HG03439 (cell line): ENCODE measurements around the gene NLRP6.

ENCODE experiments used
- ATAC-seq: cut with Tn5 transposase; IDR thresholded peaks from one replicate; pipeline ENCODE4 v1.9.1; 2021; ENCODE audit warnings: mild to moderate bottlenecking, moderate library complexity; ENCODE audit not compliant: unreplicated experiment

NLRP6 gene

DNA sequence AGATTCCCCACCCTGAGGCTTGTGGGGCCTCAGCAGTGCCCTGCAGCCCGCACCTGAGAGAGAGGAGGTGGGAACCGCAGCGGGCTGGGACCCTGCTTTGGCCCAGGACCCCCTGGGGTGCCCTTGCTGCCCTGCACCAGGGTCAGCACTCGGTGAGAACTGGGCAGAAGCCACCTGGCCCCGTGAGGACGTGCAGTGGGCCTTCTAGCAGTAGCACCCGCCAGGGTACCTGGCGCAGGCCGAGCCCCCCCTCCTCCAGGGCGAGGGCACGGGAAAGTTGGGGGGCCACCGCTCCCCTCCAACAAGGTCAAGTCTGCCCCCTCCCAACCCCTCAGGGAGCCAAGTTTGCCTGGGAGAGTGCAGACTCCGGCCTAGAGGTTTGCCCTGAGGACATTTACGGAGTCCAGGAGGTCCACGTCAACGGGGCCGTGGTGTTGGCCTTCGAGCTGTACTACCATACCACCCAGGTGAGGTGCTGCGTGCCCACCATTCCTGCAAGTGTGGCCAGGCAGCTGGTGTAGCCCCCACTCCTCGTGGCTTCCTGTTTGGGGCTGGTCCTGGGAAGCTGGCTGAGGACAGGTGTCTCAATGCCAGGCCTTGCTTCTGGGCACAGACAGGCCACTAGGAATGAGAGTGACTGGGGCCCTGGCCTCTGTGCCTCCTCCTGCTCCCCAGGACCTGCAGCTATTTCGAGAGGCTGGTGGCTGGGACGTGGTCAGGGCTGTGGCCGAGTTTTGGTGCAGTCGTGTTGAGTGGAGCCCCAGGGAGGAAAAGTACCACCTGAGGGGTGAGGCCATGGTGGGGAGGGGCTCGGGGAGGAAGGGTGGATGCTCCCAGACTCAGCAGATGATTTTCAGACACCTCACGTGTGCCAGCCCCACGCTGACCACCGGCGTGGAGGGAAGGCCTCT, 14.3 kb downstream of the NLRP6 start:
- no peak for ATAC-seq

DNA sequence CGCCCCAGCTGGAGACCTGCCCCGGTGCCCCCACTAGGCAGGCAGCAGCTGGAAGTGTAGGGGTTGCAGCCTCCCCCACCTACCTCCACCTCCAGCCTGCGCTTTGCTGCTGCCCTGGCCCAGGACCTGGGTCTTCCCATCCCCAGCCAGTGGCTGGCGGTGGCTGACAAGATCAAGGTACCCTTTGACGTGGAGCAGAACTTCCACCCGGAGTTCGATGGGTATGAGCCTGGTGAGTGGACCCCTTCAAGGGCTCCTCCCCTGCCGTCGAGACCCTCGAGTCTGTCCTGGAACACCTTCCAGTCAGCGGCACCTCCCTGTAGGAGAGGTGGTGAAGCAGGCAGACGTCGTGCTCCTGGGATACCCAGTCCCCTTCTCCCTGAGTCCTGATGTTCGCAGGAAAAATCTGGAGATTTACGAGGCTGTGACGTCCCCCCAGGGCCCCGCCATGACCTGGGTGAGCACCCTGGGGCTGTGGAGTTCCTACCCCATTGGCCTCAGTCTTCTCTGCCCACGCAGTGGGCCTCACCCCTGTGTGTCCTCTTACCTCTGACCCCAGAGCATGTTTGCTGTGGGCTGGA, 15.2 kb downstream of the NLRP6 start:
- ATAC-seq: no peak

DNA sequence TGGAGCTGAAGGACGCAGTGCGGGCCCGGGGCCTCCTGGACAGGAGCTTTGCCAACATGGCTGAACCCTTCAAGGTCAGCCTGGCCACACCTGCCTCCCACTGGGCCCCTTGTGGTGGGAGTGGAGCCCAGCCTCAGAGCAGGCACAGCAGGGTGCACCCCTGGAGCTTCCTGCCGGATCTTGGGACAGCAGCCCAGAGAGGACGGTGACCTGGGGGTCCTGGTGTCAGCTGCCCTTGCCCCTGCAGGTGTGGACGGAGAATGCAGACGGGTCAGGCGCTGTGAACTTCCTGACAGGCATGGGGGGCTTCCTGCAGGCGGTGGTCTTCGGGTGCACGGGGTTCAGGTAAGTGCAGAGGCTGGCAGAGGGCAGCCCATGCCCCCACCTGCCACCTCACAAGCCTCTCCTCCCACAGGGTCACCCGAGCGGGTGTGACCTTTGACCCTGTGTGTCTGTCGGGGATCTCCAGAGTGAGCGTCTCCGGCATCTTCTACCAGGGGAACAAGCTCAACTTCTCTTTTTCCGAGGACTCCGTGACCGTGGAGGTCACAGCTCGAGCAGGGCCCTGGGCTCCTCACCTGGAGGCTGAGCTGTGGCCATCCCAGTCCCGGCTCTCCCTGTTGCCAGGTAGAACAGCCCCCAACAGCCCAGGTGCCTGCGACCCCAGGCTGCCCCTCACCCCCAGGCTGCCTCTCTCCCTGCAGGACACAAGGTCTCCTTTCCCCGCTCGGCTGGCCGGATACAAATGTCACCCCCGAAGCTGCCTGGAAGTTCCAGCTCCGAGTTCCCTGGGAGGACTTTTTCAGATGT, 15.8 kb downstream of the NLRP6 start:
- ATAC-seq: no peak

DNA sequence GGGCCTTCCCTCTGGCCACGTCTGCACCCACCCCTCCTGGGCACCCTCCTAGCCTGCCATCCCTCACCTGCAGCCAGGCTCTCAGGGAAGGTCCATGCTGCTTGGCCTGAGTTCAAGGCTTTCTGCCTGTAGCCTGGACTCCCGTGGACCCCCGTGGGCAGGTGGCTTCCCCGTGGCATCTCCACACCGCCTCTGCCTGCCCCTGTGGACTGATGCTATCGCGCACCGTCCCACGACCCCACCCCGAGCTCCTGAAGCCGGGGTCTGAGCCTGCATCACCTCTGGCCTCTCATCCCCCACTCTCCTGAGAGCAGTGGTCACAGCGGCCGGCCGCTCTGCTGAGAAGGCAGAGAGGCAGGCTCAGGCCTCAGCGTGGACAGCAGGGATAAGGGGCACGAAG, 16.6 kb downstream of the NLRP6 start:
- ATAC-seq: no peak

DNA sequence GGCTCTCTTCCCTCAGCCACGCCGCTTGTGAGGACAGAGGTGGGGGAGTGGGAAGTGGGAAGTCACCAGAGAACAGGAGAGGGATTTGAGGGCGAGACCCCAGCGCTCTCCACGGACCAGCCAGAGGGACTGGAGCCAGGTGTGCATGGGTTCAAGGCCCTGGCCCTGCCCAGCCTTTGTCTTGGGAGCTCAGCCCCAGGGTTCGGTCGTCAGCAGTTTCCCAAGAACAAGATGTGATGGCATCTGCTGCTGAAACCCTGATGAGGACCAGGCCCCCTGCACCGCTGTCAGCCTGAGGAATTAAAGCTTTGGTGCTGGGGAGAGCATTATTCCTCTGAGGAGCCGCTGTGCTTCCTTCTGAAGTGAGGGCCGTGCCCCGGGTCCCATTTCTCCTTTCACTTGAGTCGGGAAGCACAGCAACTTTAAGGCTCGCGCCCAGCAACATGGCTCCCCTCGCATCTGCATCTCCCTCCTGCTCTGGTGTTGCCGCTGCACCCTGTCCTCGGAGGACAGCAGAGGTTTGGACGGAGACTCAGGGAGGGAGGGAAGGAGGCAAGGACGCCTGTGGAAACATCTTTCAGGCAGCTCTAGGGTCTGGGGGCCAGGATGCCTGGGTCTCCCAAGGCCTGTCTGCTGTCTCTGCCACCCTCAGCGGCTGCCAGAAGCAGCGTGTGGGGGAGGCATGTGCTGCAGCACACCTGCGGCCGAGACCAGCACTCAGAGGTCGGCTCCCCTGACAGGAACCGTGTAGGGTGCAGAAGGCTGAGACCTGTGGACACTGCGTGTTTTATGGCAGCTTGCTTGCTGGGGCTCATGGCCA, 17.4 kb downstream of the NLRP6 start:
- ATAC-seq: no peak

DNA sequence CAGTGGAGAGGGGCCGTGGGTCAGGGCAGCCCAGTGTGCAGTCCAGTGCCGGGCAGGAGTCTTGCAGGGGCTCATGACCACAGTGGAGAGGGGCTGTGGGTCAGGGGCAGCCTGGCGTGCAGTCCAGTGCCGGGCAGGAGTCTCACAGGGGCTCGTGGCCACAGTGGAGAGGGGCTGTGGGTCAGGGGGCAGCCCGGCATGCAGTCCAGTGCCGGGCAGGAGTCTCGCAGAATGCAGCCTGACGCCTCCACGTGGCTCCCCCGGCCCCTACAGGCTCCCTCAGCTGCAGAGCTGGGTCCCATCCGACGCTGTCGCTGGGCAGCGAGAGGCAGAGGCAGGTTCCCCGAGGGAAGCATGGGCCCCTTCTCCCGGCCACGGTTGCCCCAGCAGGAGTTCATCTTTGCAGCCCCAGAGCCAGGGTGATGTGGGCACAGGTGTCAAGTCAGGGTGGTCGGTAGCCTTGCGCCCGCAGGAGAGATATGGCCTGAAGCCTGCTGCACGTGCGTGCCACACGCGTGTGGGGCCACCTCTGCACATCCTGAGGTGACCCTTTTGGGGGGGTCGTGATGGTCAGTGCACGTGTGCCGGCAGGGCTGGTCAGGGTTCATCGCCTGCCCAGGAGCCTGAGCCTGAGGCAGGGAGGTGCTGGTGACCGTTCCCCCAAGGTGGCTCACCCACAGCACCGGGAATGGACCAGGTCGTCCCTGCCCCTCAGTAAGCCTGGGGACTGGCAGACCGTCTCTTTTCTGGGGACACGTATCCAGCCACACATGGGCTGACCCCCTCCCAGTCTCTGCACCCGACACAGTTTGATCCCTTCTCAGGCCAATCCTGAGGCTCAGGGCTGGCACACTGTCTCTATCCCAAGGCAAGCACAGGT, 18.2 kb downstream of the NLRP6 start:
- ATAC-seq: no peak

DNA sequence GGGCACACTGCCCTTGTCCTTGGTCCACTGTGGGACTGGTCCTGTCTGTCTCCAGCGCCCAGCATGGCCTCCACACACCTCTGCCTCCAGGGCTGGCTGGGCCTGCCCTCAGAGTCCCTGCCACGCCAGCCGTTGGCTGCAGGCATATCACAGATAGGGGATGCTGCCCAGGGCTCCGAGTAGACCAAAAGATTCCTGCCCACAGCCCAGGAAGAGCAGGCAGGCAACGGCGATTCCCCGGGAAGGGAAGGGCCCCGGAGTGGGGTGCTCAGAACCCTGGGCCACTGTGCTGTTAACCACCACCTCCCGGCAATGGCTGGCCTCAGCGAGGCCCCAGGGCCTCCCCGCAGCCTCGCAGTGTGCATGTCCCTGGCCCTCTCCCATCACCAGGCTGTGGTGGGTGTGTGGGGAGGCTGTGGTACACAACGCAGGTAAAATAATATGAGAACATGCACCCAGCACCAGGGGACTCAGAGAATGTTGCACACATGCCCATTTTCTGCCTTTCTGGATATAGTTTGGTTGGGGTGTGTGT, 18.9 kb downstream of the NLRP6 start:
- no peak for ATAC-seq

DNA sequence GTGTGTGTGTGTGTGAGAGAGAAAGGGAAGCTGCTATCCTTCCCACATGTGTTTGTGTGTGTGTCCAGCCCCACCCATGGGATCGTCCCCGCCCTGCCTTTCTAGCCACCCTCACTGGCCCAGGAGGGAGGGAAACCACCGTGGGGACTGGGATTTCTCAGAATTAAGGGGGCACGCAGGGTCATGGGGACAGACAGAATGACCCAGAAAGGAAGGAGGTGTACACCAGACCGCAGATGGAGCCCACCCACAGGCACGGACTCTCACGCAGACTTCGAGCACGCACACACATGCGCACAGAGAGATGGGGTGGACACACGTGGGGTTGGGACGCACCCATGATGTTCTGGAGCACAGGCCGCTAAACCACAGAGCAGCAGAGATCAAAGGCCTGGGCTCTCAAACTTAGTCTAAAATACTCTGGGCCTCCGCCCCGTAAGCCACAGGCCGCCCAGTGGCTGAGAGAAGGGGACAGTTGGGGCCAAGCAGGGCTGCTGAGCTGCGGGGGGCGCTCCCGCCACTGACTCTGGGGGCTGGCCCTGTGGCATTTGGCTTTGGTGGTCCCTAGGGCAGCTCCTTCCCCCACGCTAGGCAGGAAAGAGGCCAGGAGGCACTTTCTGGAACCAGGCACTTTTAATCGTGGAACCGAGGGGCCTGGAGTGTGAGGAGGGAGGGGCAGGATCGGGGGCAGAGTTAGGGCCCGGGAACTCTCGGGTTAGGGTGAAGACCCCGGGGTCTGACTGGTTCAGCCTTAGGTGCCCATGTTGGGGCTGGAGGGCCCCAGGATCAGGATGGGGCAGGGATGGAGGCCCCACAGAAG, 19.6 kb downstream of the NLRP6 start:
- ATAC-seq: no peak

DNA sequence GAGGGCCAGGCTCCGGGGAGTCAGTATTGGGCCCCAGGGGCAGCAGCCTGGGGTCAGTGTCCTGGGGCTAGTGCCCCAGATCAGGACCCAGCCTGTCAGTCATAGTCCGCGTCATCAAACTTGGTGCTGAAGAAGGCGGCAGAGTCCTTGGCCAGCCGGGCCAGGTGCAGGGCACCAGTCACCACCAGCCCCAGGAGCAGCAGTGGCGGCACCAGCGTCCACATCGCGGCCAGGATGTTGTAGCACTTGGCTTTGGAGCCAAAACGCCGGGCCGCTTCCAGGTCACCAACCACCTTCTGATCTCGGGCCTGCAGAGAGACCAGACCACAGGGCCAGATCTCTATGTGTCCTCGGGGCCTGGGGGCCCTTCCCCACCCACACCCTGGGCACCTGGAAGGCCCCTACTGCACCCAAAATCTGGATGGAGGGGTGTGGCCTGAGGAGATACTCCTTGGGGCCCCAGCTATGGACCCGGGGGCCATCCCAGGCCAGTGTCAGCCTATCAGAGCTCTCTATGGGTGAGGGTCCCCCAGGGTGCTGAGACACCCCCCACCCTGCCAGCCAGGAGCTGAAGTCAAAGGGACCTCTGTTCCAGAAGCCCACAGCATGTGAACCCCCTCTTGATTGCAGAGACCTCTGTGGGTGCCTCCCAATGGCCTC, 20.3 kb downstream of the NLRP6 start:
- no peak for ATAC-seq

DNA sequence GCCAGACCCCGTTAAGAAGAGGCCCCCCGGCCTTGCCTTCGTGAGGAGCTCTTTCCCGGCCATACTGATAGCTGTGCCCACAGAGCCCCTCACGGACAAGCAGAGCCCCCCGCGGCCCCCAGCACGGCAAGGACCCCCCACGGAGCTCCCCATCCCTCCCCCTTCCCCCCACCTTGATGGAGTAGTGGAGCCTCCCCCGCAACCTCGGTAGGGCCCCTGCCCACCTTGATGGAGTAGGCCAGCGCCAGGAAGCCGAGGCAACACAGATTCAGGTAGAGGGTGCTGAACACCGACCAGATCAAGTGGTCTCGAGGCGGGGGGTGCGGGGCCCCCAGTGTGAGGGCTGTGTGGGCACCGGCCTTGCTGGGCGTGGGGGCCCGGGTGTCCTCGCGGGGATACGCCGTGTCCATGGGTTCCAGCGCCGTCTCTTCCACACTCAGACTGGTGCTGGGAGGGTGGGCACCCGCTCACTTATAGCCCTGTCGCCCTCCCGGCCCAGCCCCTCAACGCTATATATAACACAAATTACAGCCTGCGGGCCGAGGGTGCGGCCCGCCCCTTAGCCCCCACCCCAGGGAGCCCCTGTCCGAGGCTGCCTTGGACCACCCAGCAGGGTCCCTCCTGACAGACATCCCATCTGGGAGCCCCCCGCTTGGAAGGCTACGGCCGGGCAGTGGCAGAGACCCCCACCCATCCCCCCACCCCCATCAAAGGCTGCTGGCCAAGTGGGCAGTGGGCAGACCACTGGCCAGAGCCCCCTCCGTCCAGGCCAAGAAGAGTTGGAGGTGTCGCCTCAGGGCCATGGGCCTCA, 21.1 kb downstream of the NLRP6 start, which contains the start of gene IFITM5:
Gene IFITM5 (minus strand): TSS at position 446 of the 811 bp plus-strand sequence. CDS start 36 bp downstream, at position 410.
- no peak for ATAC-seq

DNA sequence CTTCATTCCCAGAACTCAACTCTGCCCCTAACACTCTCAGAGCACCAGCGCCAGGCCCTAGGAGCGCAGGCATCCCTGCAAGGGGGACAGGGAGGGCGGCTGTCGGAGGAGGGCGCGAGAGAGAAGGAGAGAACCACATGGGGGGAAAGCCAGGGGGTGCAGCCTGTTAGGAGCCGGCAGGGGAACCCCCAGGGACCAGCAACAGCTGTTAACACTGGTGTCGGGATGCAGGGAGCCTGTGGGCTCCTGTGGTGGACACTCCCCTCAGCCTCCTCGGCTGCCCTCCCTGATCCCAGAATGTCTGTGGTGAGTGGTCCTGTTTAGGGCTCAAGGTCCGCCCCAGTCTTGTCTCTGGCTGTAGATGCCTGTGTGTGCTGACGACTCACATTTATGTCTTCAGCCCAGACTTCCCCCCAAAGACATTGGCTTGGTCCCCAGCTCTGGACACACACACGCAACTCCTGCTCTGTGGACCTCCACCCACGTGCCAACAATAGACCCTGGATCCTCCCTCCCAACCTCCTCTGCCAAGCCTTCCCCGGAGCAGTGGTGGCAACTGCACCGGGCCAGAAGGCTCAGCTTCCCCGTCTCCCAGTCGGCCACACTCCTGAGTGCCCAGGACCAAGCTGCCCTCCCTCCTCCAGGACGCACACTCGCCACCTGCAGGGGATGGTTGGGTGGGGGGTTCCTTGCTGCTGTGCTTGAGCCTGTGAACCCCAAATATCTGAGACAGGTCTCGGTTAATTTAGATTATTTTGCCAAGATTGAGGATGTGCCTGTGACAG, 21.9 kb downstream of the NLRP6 start:
- no peak for ATAC-seq

DNA sequence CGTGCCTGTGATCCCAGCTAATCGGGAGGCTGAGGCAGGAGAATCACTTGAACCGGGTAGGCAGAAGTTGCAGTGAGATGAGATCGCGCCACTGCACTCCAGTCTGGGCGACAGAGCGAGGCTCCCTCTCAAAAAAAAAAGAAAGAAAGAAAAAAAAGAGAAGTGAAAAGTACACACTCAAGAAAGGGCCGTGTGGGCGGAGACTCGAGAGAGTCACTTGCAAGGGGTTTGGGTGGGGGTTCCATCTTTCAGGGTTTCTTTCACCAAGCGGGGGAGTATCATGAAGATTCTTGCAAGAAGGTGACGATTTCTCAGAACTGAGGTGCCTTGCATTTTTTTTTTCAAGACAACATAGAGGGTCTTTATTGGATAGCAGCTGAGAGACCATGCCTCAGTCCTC, 25.2 kb downstream of the NLRP6 start:
- ATAC-seq: no peak

DNA sequence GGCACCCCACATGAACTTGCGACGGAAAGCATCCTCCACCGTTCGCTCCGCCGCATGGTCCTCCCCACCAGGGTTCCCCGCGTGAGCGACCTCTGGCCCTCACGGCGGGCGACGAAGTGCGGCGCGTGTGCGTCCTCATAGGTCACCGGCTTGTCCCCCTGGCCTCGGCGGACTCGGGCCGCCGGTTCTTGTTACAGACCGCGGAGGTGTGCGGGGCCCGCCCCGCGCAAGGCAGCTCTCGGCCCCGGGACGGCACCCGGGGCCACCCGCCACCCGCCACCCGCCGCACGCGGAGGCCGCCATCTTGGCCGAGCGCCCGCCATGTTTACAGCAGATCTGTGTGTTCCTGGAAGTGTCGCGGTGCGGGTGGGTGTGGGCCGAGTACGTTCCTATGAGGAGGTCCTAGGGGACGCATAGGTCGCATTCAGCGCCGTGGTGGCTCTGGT, 25.9 kb downstream of the NLRP6 start:
- no peak for ATAC-seq

DNA sequence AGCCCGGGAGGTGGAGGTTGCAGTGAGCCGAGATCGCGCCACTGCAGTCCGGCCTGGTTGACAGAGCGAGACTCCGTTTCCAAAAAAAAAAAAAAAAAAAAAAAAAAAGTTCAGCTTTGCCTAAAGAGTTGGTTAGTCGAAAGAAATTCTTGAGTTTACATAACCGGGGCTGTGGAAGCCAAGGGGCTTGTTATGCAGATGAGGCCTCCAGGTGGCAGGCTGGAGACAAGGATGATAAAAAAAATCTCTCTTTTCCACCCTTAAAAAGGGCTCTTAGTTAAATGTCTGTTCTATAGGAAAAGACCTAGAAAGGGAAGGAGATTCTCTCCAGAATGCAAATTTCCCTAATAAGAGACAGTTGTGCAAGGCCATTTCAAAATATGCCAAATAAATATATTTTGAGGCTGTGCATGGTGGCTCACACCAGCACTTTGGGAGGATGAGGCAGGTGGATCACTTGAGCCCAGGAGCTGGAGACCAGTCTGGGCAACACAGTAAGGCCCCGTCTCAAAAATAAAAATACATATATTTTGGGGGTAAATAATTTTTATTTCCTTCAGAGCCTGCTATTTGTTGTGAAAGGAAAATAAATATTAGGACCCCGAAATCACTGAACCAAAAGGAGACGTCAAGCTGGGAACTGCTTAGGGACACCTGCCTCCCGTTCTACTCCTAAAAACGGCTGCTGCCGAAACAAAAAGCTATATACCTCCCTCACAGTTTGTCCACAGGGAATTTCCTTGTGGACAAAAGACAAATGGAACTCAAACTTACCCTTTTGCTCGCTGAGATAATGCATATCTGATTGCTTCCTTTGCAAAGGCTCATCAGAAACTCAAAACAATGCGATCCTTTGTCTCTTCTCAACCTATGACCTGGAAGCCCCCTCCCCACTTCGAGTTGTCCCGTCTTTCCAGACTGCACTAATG, 27.0 kb downstream of the NLRP6 start:
- no peak for ATAC-seq

DNA sequence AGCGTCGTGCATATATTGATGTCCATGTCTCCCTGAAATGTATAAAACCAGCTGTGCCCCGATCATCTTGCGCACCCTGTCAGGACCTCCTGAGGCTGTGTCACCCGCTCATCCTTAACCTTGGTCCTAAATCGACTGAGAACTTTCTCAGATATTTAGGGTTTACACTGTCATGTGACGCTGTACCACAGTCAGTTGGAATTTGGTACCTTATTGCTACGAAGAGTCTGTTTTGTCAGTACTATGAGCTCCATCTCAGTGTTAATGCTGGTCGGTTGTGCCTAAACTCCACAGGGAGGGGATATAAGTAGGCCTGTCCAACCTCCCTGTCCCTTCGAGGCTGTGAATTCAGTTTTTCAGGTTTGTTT, 27.6 kb downstream of the NLRP6 start:
- ATAC-seq: no peak
